ENCODE data around the gene ATP1A4. TPM values are rescaled to one million over a fixed set of nuclear protein-coding genes. Genes with fewer than 3 reads are reported as not detected.

The ATP1A4 gene
- total RNA-seq, 1 donor from 2014 or later = not detected

- Histone ChIP-seq H3K4me3 (ENCODE audit: low read depth, low read length) (no peak overlapping the region), H3K27me3 (ENCODE audit: control insufficient read depth, insufficient read depth, low read length) (peaks cover 16% of the 10 kb centered on the region), H3K36me3 (ENCODE audit: control insufficient read depth, insufficient read depth, low read length) (no peaks in the 10 kb centered on the region)
- DNase-seq (ENCODE audit: low read depth) = no peak
- no peak for TF ChIP-seq CTCF (IDR thresholded peaks at IDR 0.05; ENCODE audit: insufficient read depth, low read length, poor library complexity, severe bottlenecking)
These were observed 17.2 kb upstream of the ATP1A4 start for GRCh38 chr1:160133990-160134770.

- H3K27me3 ChIP-seq (ENCODE audit: control insufficient read depth, insufficient read depth, low read length) = peaks cover 16% of the 10 kb centered on the region
- H3K36me3 ChIP-seq (ENCODE audit: control insufficient read depth, insufficient read depth, low read length) = no peaks in the 10 kb centered on the region
- TF ChIP-seq CTCF (IDR thresholded peaks at IDR 0.05; ENCODE audit: insufficient read depth, low read length, poor library complexity, severe bottlenecking) = no peak
- DNase-seq (ENCODE audit: low read depth) = no peak
- H3K4me3 ChIP-seq (ENCODE audit: low read depth, low read length) = no peak overlapping the region
These were observed 16.4 kb upstream of the ATP1A4 start for GRCh38 chr1:160134791-160135572.

GRCh38 chr1:160136121-160136925, 15.1 kb upstream of the ATP1A4 start:
- no peak for DNase-seq (ENCODE audit: low read depth)
- peaks cover 9% of the 10 kb centered on the region for H3K27me3 ChIP-seq (ENCODE audit: control insufficient read depth, insufficient read depth, low read length)
- no peak overlapping the region for H3K4me3 ChIP-seq (ENCODE audit: low read depth, low read length)
- TF ChIP-seq CTCF (IDR thresholded peaks at IDR 0.05; ENCODE audit: insufficient read depth, low read length, poor library complexity, severe bottlenecking) = no peak
- H3K36me3 ChIP-seq (ENCODE audit: control insufficient read depth, insufficient read depth, low read length) = no peaks in the 10 kb centered on the region

DNA sequence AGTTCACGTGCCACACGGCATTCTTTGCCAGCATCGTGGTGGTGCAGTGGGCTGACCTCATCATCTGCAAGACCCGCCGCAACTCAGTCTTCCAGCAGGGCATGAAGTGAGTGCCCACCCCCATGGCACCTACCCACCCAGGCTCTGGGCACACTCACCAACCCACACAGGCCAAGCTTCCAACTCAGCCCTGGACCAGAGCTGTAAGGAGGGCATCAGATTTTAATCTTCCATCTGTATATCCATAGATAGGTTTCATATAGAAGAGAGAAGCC, 14.5 kb upstream of the ATP1A4 start:
- H3K27me3 ChIP-seq (ENCODE audit: control insufficient read depth, insufficient read depth, low read length) = peaks cover 9% of the 10 kb centered on the region
- TF ChIP-seq CTCF (IDR thresholded peaks at IDR 0.05; ENCODE audit: insufficient read depth, low read length, poor library complexity, severe bottlenecking) = no peak
- H3K36me3 ChIP-seq (ENCODE audit: control insufficient read depth, insufficient read depth, low read length) = no peaks in the 10 kb centered on the region
- no peak overlapping the region for H3K4me3 ChIP-seq (ENCODE audit: low read depth, low read length)
- no peak for DNase-seq (ENCODE audit: low read depth)

DNA sequence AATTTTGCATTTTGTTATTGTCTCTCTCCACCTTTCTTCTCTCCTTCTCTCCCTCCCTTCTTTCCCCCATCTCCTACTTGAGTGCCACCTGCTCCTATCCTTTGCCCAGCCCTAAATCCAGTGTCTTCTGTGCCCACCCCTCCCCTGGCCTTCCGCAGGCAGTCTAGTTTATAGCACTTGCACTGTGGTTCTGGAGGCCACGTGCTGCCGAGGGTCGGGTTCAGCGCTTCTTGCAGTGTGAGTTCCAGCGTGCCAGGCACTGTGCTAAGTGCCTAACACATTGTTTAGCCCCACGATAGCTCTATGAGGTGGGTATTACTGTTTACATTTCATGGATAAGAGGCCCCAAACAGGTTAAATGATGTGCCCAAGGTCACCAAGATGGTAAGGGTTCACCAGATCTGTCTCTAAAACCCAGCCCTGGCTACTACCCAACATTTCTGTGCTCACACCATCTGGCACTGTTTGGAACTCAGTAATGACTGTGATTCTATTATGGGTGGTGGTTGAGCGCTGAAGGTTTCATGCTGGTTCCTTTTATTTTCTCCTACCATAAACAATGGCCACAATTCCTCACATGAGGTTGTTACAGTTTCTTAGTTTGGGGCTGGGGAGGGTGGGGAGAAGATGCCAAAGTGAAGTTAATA, 14.1 kb upstream of the ATP1A4 start:
- Histone ChIP-seq H3K4me3 (ENCODE audit: low read depth, low read length) (no peak overlapping the region), H3K27me3 (ENCODE audit: control insufficient read depth, insufficient read depth, low read length) (peaks cover 6% of the 10 kb centered on the region), H3K36me3 (ENCODE audit: control insufficient read depth, insufficient read depth, low read length) (no peaks in the 10 kb centered on the region)
- no peak for TF ChIP-seq CTCF (IDR thresholded peaks at IDR 0.05; ENCODE audit: insufficient read depth, low read length, poor library complexity, severe bottlenecking)
- DNase-seq (ENCODE audit: low read depth) = no peak
